Peyer's patch (tissue), 4 donors: ENCODE measurements around the gene ACTN4.

Source experiments
- CTCF ChIP-seq, 6 experiments: fragments of 450-650 bp in 4 of 6; fragments of 200-600 bp in 2 of 6; sonication (generic) in 1 of 6; IDR thresholded peaks; one replicate each; pipeline ENCODE4 v1.5.1; 2017 to 2019; ENCODE audit warnings: antibody characterized with exemption in 6 of 6, mild to moderate bottlenecking in 3 of 6, moderate library complexity in 1 of 6
- POLR2A ChIP-seq, 2 donors: fragments of 450-650 bp; IDR thresholded peaks; one replicate each; pipeline ENCODE4 v1.5.1; 2017; ENCODE audit warnings: antibody characterized with exemption in 2 of 2, mild to moderate bottlenecking in 2 of 2, moderate library complexity in 2 of 2

GRCh38 chr19:38702278-38702677 lies 54.8 kb downstream of the ACTN4 start:
- TF ChIP-seq CTCF (IDR thresholded peaks at IDR 0.05) (no peak), POLR2A (IDR thresholded peaks at IDR 0.05) (no peak)
